HEK293 (cell line): ENCODE measurements around the gene S100A10.

Experiments used
- CTCF ChIA-PET: fragments of 350-600 bp; formaldehyde crosslinking; extraction: SDS; loops from one replicate; lab custom pipeline; 2021; ENCODE audit warnings: antibody characterized with exemption; lab: Yijun Ruan, JAX
- POLR2A ChIA-PET: fragments of 300-600 bp; formaldehyde crosslinking; extraction: SDS; loops from one replicate; lab custom pipeline; 2020; ENCODE audit warnings: antibody characterized with exemption, inconsistent platforms; lab: Yijun Ruan, JAX
- H3K27ac ChIP-seq: fragments of 200-500 bp; sonication (Bioruptor generic); 2 replicates; pipeline ENCODE4 v1.5.1; 2014; ENCODE audit warnings: low read depth, low read length, control low read depth, inconsistent platforms; ENCODE audit errors: extremely low read depth
- H3K36me3 ChIP-seq, 2 experiments: fragments of 200-500 bp in 1 of 2; sonication (Bioruptor generic) in 1 of 2; 1 replicate in 1 of 2; 2 replicates in 1 of 2; pipeline ENCODE4 v1.5.1; 2014 to 2017; ENCODE audit warnings: inconsistent platforms in 2 of 2, low read length in 2 of 2; ENCODE audit not compliant: control insufficient read depth in 2 of 2, insufficient read depth in 1 of 2
- H3K4me1 ChIP-seq: fragments of 200-500 bp; sonication (Bioruptor generic); 2 replicates; pipeline ENCODE4 v1.5.1; 2014; ENCODE audit warnings: mild to moderate bottlenecking, low read length, inconsistent platforms; ENCODE audit not compliant: control insufficient read depth, insufficient read depth
- H3K4me3 ChIP-seq: 2 replicates; pipeline ENCODE4 v1.5.1; 2011; ENCODE audit warnings: low read depth, mild to moderate bottlenecking, control low read depth, low read length, moderate library complexity
- H3K9me3 ChIP-seq: fragments of 200-500 bp; sonication (Bioruptor generic); 2 replicates; pipeline ENCODE4 v1.5.1; 2014; ENCODE audit warnings: low read depth, low read length, inconsistent platforms; ENCODE audit not compliant: control insufficient read depth, insufficient read depth
- BCL11B ChIP-seq: fragments of 450-650 bp; formaldehyde crosslinking; IDR thresholded peaks from 2 replicates; pipeline ENCODE4 v1.5.1; 2016; ENCODE audit warnings: low read depth, missing biosample characterization, missing genetic modification characterization
- GFI1B ChIP-seq: fragments of 450-650 bp; formaldehyde crosslinking; IDR thresholded peaks from 2 replicates; pipeline ENCODE4 v1.5.1; 2016; ENCODE audit warnings: missing biosample characterization, missing genetic modification characterization
- KLF1 ChIP-seq: fragments of 450-650 bp; formaldehyde crosslinking; IDR thresholded peaks from 2 replicates; pipeline ENCODE4 v1.5.1; 2016; ENCODE audit warnings: missing biosample characterization, missing genetic modification characterization
- MZF1 ChIP-seq: fragments of 450-650 bp; formaldehyde crosslinking; IDR thresholded peaks from 2 replicates; pipeline ENCODE4 v1.5.1; 2017; ENCODE audit warnings: missing biosample characterization, missing genetic modification characterization, borderline replicate concordance
- REPIN1 ChIP-seq: fragments of 450-650 bp; formaldehyde crosslinking; IDR thresholded peaks from 2 replicates; pipeline ENCODE4 v1.5.1; 2017; ENCODE audit warnings: missing biosample characterization, missing genetic modification characterization, low read depth
- SP3 ChIP-seq: fragments of 450-650 bp; formaldehyde crosslinking; IDR thresholded peaks from 2 replicates; pipeline ENCODE4 v1.5.1; 2016; ENCODE audit warnings: missing biosample characterization, missing genetic modification characterization
- SP7 ChIP-seq: fragments of 450-650 bp; formaldehyde crosslinking; IDR thresholded peaks from 2 replicates; pipeline ENCODE4 v1.5.1; 2016; ENCODE audit warnings: missing biosample characterization, missing genetic modification characterization
- TCF7L2 ChIP-seq: IDR thresholded peaks from 2 replicates; pipeline ENCODE4 v1.6.1; 2011; ENCODE audit warnings: low read depth, mild to moderate bottlenecking, inconsistent platforms, low read length, moderate library complexity, borderline replicate concordance
- YY2 ChIP-seq: fragments of 450-650 bp; formaldehyde crosslinking; IDR thresholded peaks from 2 replicates; pipeline ENCODE4 v1.5.1; 2016; ENCODE audit warnings: missing biosample characterization, missing genetic modification characterization
- ZFP41 ChIP-seq: fragments of 450-650 bp; formaldehyde crosslinking; IDR thresholded peaks from 2 replicates; pipeline ENCODE4 v1.5.1; 2016; ENCODE audit warnings: missing biosample characterization, missing genetic modification characterization, borderline replicate concordance
- ZNF132 ChIP-seq: fragments of 450-650 bp; formaldehyde crosslinking; IDR thresholded peaks from 2 replicates; pipeline ENCODE4 v1.5.1; 2017; ENCODE audit warnings: missing biosample characterization, missing genetic modification characterization, borderline replicate concordance
- ZNF184 ChIP-seq: fragments of 450-650 bp; IDR thresholded peaks from 2 replicates; pipeline ENCODE4 v1.5.1; 2018; ENCODE audit warnings: missing biosample characterization, mild to moderate bottlenecking, missing genetic modification characterization
- ZNF26 ChIP-seq: fragments of 450-650 bp; formaldehyde crosslinking; IDR thresholded peaks from 2 replicates; pipeline ENCODE4 v1.5.1; 2016; ENCODE audit warnings: missing biosample characterization, missing genetic modification characterization
- ZNF302 ChIP-seq: fragments of 450-650 bp; formaldehyde crosslinking; IDR thresholded peaks from 2 replicates; pipeline ENCODE4 v1.5.1; 2016; ENCODE audit warnings: missing biosample characterization, missing genetic modification characterization, low read depth
- ZNF335 ChIP-seq: fragments of 450-650 bp; formaldehyde crosslinking; conservative IDR thresholded peaks from 2 replicates; pipeline ENCODE4 v1.5.1; 2016; ENCODE audit warnings: missing biosample characterization, missing genetic modification characterization
- ZNF529 ChIP-seq: fragments of 450-650 bp; formaldehyde crosslinking; IDR thresholded peaks from 2 replicates; pipeline ENCODE4 v1.5.1; 2017; ENCODE audit warnings: missing genetic modification characterization, missing biosample characterization; ENCODE audit not compliant: insufficient replicate concordance
- ZNF561 ChIP-seq: fragments of 450-650 bp; IDR thresholded peaks from 2 replicates; pipeline ENCODE4 v1.5.1; 2018; ENCODE audit warnings: missing biosample characterization, missing genetic modification characterization, borderline replicate concordance
- ZNF626 ChIP-seq: fragments of 450-650 bp; sonication (Bioruptor Pico); formaldehyde crosslinking; IDR thresholded peaks from 2 replicates; pipeline ENCODE4 v1.5.1; 2018; ENCODE audit warnings: missing biosample characterization, missing genetic modification characterization, inconsistent platforms
- ZNF704 ChIP-seq: fragments of 450-650 bp; formaldehyde crosslinking; IDR thresholded peaks from 2 replicates; pipeline ENCODE4 v1.5.1; 2016; ENCODE audit warnings: missing biosample characterization, missing genetic modification characterization
- ZNF837 ChIP-seq: fragments of 450-650 bp; formaldehyde crosslinking; IDR thresholded peaks from 2 replicates; pipeline ENCODE4 v1.5.1; 2016; ENCODE audit warnings: missing biosample characterization, missing genetic modification characterization
- TF ChIP-seq, protein P1 (sequence below): fragments of 450-650 bp; formaldehyde crosslinking; IDR thresholded peaks from 2 replicates; pipeline ENCODE4 v1.5.1; 2016; ENCODE audit warnings: missing biosample characterization, missing genetic modification characterization, low read depth
- TF ChIP-seq, protein P2 (sequence below): fragments of 450-650 bp; formaldehyde crosslinking; IDR thresholded peaks from 2 replicates; pipeline ENCODE4 v1.5.1; 2016; ENCODE audit warnings: missing biosample characterization, missing genetic modification characterization

Gene S100A10

DNA sequence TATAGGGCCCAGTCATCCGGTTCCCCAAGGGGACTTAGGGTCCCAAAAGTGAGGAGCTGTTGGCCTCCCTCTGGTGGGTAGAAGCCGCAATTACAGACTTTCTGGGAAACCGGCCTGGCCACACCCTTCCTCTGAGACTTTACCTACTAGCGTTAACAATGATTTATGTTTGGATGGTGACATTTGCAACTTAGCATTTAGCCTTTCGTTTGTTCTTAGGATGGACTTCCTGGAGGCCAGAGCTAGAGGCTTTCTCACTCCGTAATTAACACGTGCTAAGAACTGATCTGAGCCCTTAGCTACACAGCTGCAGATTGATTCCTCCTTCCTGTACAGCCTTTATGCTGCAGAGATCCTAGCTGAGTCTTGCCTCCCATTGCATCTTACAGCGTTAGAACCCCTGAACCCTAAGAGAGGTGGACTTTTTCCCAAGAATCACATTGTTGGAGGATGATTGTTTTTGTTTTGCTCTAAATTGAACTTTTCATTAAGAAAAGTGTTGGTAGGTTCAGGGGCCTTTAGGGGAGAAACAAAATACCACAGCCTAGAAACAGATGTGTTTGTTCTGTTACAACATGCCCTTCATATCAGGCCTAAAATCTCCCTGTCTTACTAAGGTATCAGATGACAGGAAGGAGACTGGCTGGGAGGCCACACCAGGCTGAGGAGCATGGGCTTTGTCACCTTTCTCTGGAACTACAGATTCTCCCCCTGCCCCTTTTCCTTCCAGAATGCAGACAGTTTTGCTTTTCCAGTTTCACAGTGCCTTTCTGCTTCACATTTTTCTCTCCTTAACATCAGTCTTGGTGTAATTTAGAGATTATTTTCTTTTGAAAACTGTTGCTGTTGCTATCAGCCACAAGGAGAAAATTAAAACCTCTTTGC lies 41.2 kb upstream of the S100A10 start (continued):
- TF ChIP-seq ZNF132 (tag by site-specific recombination), result no peak
- peak; percentile 96 for TF ChIP-seq SP7
- TF ChIP-seq, all 188 proteins: peak for 39

DNA sequence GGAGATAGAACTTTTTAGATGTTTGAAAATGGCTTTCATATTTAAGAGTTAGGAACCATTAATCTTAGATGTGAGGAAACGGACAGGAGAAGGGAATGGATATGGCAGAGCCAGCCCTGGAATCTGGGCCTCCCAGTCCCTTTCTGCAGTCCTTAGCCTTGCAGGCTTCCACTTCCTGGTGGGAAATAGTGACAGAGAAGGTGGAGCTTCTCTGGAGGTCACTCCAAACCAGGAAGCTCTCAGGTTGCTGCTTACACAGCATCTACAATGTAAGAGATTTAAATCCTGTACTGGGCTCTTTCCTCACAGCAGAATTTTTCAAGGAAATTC lies 40.6 kb upstream of the S100A10 start:
- H3K27ac ChIP-seq, result peak overlapping the region; percentile 78; the same call in 1 of the 2 replicates
- POLR2A ChIA-PET, result interaction anchor here (1.0 to 4.3 kb wide), 3 partner anchors 13 to 128 kb away, joined by 3 to 68 read pairs (median 3); no protein-coding TSS in a partner anchor
- 0 out of 2 replicates have a peak, but pooled peaks have one; percentile 72 for TF ChIP-seq ZNF561 (tag by site-specific recombination)
- TF ChIP-seq SP3 (tag by site-specific recombination), result 0 out of 2 replicates have a peak, but pooled peaks have one; percentile 27
- no peak for TF ChIP-seq ZNF184 (tag by site-specific recombination)
- TF ChIP-seq, all 188 proteins: peak for 2
- Histone ChIP-seq H3K36me3 (peaks cover 0 to 27% of the 10 kb centered on the region in 2 experiments; a peak in 1 of 3 replicates), H3K4me3 (peak overlapping the region; percentile 3; the same call in 1 of the 2 replicates), H3K9me3 (no peaks in the 10 kb centered on the region), H3K4me1 (no peaks in the 10 kb centered on the region; the same call in 1 of the 2 replicates)
- CTCF ChIA-PET, result interaction anchor here (0.5 to 4.0 kb wide), 23 partner anchors 11 to 1475 kb away, joined by 3 to 44 read pairs (median 4); no protein-coding TSS in a partner anchor

DNA sequence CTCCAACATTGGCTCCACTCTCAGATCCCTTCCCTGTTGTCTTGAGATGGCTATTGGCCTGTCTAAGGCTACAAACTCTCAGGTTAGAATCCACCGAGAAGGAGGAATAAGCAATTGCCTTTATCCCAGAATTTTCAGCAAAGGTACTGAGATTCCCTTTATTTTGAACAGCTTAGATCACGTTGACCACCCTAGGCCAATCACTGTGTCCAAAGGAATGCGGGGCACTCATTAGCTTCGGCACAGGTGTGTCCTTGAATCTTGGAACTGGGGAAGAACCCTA lies 36.2 kb upstream of the S100A10 start:
- TF ChIP-seq KLF1 (no peak), YY2 (tag by site-specific recombination) (no peak), ZNF704 (tag by site-specific recombination) (no peak), ZNF837 (no peak), ZFP41 (no peak), GFI1B (tag by site-specific recombination) (no peak), BCL11B (no peak), REPIN1 (tag by site-specific recombination) (no peak), MZF1 (no peak), ZNF529 (tag by site-specific recombination) (no peak), ZNF26 (tag by site-specific recombination) (no peak), ZNF561 (tag by site-specific recombination) (no peak), ZNF302 (tag by site-specific recombination) (no peak), TCF7L2 (no peak), ZNF335 (tag by site-specific recombination) (no peak), ZNF626 (tag by site-specific recombination) (no peak)
- TF ChIP-seq, protein P1, sequence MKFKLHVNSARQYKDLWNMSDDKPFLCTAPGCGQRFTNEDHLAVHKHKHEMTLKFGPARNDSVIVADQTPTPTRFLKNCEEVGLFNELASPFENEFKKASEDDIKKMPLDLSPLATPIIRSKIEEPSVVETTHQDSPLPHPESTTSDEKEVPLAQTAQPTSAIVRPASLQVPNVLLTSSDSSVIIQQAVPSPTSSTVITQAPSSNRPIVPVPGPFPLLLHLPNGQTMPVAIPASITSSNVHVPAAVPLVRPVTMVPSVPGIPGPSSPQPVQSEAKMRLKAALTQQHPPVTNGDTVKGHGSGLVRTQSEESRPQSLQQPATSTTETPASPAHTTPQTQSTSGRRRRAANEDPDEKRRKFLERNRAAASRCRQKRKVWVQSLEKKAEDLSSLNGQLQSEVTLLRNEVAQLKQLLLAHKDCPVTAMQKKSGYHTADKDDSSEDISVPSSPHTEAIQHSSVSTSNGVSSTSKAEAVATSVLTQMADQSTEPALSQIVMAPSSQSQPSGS, result no peak
- TF ChIP-seq, protein P2, sequence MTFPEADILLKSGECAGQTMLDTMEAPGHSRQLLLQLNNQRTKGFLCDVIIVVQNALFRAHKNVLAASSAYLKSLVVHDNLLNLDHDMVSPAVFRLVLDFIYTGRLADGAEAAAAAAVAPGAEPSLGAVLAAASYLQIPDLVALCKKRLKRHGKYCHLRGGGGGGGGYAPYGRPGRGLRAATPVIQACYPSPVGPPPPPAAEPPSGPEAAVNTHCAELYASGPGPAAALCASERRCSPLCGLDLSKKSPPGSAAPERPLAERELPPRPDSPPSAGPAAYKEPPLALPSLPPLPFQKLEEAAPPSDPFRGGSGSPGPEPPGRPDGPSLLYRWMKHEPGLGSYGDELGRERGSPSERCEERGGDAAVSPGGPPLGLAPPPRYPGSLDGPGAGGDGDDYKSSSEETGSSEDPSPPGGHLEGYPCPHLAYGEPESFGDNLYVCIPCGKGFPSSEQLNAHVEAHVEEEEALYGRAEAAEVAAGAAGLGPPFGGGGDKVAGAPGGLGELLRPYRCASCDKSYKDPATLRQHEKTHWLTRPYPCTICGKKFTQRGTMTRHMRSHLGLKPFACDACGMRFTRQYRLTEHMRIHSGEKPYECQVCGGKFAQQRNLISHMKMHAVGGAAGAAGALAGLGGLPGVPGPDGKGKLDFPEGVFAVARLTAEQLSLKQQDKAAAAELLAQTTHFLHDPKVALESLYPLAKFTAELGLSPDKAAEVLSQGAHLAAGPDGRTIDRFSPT (tag by site-specific recombination), result no peak
- POLR2A ChIA-PET, result no interaction called here
- no peaks in the 10 kb centered on the region for H3K4me1 ChIP-seq
- H3K27ac ChIP-seq, result no peak overlapping the region
- CTCF ChIA-PET, result interaction anchor here (0.6 to 2.5 kb wide), 2 partner anchors 62 to 145 kb away, joined by 4 to 9 read pairs; no protein-coding TSS in a partner anchor
- peaks cover 0 to 27% of the 10 kb centered on the region in 2 experiments; a peak in 1 of 3 replicates for H3K36me3 ChIP-seq
- H3K9me3 ChIP-seq, result no peaks in the 10 kb centered on the region
- no peak overlapping the region for H3K4me3 ChIP-seq
